ENCODE measurements around the gene NPAS3.

- TF ChIP-seq CTCF (IDR thresholded peaks at IDR 0.05; ENCODE audit: low read length) (no peak), EZH2 (optimal IDR thresholded peaks at IDR 0.05; ENCODE audit: low read depth, low read length) (no peak), EZH2phosphoT487 (IDR thresholded peaks at IDR 0.05; ENCODE audit: low read length) (no peak)
Measured at GRCh38 chr14:33430414-33431035, 491.8 kb downstream of the NPAS3 start.
